OCI-LY7 (cell line): ENCODE results near the gene S100A7.

Experiments used
- EZH2phosphoT487 ChIP-seq: fragments of 200-600 bp; sonication (generic); IDR thresholded peaks from 2 replicates; pipeline ENCODE4 v1.6.1; 2018; ENCODE audit warnings: low read depth, borderline replicate concordance, mild to moderate bottlenecking, mixed run types, antibody characterized with exemption, low read length, moderate library complexity, mixed read lengths
- TF ChIP-seq, protein P1 (sequence below): fragments of 200-600 bp; sonication (generic); conservative IDR thresholded peaks from 2 replicates; pipeline ENCODE4 v1.5.1; 2014; ENCODE audit warnings: mild to moderate bottlenecking, antibody characterized with exemption, low read length, moderate library complexity, mixed read lengths

- TF ChIP-seq, protein P1, sequence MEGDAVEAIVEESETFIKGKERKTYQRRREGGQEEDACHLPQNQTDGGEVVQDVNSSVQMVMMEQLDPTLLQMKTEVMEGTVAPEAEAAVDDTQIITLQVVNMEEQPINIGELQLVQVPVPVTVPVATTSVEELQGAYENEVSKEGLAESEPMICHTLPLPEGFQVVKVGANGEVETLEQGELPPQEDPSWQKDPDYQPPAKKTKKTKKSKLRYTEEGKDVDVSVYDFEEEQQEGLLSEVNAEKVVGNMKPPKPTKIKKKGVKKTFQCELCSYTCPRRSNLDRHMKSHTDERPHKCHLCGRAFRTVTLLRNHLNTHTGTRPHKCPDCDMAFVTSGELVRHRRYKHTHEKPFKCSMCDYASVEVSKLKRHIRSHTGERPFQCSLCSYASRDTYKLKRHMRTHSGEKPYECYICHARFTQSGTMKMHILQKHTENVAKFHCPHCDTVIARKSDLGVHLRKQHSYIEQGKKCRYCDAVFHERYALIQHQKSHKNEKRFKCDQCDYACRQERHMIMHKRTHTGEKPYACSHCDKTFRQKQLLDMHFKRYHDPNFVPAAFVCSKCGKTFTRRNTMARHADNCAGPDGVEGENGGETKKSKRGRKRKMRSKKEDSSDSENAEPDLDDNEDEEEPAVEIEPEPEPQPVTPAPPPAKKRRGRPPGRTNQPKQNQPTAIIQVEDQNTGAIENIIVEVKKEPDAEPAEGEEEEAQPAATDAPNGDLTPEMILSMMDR: no peak
- TF ChIP-seq EZH2phosphoT487: no peak
Measured at GRCh38 chr1:153437236-153437635, 23.2 kb downstream of the S100A7 start.
